Measurements from ENCODE around the gene ERBB2.

ERBB2 gene

GRCh38 chr17:39716073-39716818 is 16.4 kb downstream of the ERBB2 start:
- DNase-seq (ENCODE audit: low read depth) = no peak
- no peak for TF ChIP-seq CTCF (conservative IDR thresholded peaks at IDR 0.05; ENCODE audit: low read depth, low read length)
- no peak overlapping the region for H3K4me3 ChIP-seq (ENCODE audit: low read length)

DNA sequence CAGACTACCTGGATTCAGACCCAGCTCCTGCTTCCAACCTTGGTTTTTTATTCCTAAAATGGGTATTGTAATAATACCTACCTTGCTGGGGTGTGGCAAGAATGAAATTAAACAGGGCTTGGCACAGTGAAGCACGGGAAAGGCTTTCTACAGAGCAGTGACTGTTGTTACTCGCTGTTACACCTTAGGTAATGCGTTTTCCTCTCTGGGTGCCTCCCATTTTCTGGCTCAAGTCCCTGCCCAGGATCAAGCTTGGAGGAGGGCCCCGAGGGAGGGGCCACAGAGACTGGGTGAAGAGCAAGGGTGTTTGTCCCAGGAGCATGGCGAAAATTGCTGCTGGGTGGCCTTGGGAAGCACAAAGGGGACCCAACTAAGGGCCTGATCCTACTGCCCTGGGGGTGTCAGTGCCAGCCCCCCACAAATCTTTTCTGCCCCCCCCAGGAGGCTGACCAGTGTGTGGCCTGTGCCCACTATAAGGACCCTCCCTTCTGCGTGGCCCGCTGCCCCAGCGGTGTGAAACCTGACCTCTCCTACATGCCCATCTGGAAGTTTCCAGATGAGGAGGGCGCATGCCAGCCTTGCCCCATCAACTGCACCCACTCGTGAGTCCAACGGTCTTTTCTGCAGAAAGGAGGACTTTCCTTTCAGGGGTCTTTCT is 17.1 kb downstream of the ERBB2 start:
- DNase-seq (ENCODE audit: low read depth) = no peak
- TF ChIP-seq CTCF (conservative IDR thresholded peaks at IDR 0.05; ENCODE audit: low read depth, low read length) = no peak
- no peak overlapping the region for H3K4me3 ChIP-seq (ENCODE audit: low read length)

DNA sequence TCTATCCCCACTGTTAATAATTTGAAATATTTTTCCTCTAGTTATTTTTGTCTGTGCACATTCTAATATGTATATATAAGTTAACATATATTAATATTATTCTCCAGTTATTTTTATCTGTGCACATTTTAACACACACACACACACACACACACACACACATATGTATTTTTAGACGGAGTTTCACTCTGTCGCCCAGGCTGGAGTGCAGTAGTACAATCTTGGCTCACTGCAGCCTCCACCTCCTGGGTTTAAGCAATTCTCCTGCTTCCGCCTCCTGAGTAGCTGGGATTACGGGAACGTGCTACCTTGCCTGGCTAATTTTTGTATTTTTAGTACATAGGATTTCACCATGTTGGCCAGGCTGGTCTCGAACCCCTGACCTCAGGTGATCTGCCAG is 17.8 kb downstream of the ERBB2 start:
- DNase-seq (ENCODE audit: low read depth) = no peak
- TF ChIP-seq CTCF (conservative IDR thresholded peaks at IDR 0.05; ENCODE audit: low read depth, low read length) = no peak

GRCh38 chr17:39719563-39720355 is 19.9 kb downstream of the ERBB2 start:
- TF ChIP-seq CTCF (conservative IDR thresholded peaks at IDR 0.05; ENCODE audit: low read depth, low read length) = no peak
- DNase-seq (ENCODE audit: low read depth) = no peak
- H3K4me3 ChIP-seq (ENCODE audit: low read length) = no peak overlapping the region

More for the DNA sequence above, 17.8 kb downstream of the ERBB2 start:
- no peak overlapping the region for H3K4me3 ChIP-seq (ENCODE audit: low read length)

GRCh38 chr17:39722104-39722503 is 22.2 kb downstream of the ERBB2 start:
- no peak overlapping the region for H3K4me3 ChIP-seq (ENCODE audit: low read length)
- TF ChIP-seq CTCF (conservative IDR thresholded peaks at IDR 0.05; ENCODE audit: low read depth, low read length) = no peak
- DNase-seq (ENCODE audit: low read depth) = no peak

DNA sequence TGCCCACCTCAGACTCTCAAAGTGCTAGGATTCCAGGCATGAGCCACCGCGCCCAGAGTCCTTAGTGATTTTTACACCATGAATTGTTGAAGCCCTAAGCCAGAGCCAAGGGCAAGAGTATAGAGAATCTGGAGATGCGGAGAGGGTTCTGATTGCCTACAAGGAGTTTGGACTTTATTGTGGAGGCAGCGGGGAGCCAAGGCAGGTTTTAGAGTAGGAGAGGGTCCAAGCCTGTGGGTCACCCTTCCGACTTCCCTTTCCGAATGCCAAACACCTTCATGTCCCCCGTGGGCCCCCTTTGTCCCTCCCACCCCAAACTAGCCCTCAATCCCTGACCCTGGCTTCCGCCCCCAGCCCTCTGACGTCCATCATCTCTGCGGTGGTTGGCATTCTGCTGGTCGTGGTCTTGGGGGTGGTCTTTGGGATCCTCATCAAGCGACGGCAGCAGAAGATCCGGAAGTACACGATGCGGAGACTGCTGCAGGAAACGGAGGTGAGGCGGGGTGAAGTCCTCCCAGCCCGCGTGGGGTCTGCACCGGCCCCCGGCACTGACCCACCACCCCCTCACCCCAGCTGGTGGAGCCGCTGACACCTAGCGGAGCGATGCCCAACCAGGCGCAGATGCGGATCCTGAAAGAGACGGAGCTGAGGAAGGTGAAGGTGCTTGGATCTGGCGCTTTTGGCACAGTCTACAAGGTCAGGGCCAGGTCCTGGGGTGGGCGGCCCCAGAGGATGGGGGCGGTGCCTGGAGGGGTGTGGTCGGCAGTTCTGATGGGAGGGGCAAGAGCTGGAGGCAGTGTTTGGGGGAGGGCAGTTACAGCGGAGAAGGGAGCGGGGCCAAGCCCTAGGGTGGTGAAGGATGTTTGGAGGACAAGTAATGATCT is 23.3 kb downstream of the ERBB2 start:
- no peak for DNase-seq (ENCODE audit: low read depth)
- no peak for TF ChIP-seq CTCF (conservative IDR thresholded peaks at IDR 0.05; ENCODE audit: low read depth, low read length)

More for the DNA sequence above, 23.3 kb downstream of the ERBB2 start:
- no peak overlapping the region for H3K4me3 ChIP-seq (ENCODE audit: low read length)

Data from retinal pigment epithelial cell (primary cell).